ENCODE measurements around the gene OR51G1. TPM values are rescaled to one million over a fixed set of nuclear protein-coding genes. Genes with fewer than 3 reads are reported as not detected.

OR51G1 gene
- total and polyA plus RNA-seq, 4 donors = not detected

DNA sequence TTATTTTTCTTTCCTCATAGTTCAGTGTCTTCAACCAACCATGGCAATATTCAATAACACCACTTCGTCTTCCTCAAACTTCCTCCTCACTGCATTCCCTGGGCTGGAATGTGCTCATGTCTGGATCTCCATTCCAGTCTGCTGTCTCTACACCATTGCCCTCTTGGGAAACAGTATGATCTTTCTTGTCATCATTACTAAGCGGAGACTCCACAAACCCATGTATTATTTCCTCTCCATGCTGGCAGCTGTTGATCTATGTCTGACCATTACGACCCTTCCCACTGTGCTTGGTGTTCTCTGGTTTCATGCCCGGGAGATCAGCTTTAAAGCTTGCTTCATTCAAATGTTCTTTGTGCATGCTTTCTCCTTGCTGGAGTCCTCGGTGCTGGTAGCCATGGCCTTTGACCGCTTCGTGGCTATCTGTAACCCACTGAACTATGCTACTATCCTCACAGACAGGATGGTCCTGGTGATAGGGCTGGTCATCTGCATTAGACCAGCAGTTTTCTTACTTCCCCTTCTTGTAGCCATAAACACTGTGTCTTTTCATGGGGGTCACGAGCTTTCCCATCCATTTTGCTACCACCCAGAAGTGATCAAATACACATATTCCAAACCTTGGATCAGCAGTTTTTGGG lies 42.2 kb downstream of the OR51G1 start, which contains the start of gene OR51T1 (continued):
- TF ChIP-seq, protein P1, sequence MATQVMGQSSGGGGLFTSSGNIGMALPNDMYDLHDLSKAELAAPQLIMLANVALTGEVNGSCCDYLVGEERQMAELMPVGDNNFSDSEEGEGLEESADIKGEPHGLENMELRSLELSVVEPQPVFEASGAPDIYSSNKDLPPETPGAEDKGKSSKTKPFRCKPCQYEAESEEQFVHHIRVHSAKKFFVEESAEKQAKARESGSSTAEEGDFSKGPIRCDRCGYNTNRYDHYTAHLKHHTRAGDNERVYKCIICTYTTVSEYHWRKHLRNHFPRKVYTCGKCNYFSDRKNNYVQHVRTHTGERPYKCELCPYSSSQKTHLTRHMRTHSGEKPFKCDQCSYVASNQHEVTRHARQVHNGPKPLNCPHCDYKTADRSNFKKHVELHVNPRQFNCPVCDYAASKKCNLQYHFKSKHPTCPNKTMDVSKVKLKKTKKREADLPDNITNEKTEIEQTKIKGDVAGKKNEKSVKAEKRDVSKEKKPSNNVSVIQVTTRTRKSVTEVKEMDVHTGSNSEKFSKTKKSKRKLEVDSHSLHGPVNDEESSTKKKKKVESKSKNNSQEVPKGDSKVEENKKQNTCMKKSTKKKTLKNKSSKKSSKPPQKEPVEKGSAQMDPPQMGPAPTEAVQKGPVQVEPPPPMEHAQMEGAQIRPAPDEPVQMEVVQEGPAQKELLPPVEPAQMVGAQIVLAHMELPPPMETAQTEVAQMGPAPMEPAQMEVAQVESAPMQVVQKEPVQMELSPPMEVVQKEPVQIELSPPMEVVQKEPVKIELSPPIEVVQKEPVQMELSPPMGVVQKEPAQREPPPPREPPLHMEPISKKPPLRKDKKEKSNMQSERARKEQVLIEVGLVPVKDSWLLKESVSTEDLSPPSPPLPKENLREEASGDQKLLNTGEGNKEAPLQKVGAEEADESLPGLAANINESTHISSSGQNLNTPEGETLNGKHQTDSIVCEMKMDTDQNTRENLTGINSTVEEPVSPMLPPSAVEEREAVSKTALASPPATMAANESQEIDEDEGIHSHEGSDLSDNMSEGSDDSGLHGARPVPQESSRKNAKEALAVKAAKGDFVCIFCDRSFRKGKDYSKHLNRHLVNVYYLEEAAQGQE (IDR thresholded peaks at IDR 0.05) = no peak
- TF ChIP-seq NR2F2 (IDR thresholded peaks at IDR 0.05) (no peak), EGR1 (IDR thresholded peaks at IDR 0.05; ENCODE audit: low read depth in 2 of 2) (no peak)

DNA sequence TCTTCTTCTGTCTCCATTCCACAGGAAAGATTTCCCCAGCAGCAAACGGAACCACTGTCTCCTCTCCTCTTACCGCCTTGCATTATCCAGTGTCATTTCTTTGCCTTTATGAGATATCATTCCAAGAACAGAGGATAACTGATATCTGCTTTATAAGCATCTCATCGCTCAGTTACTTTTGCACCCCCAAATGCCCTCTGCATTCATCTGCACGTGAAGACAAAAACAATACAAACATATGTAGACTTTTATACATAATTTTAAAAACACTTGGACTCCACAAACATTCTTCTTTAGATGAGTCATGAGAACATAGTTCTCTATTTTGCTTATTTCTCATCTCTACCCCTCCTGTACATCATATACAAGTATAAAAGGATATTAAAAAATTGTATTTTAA lies 43.0 kb downstream of the OR51G1 start:
- no peak for TF ChIP-seq FOXA2 (IDR thresholded peaks at IDR 0.05)
- TF ChIP-seq, protein P2, sequence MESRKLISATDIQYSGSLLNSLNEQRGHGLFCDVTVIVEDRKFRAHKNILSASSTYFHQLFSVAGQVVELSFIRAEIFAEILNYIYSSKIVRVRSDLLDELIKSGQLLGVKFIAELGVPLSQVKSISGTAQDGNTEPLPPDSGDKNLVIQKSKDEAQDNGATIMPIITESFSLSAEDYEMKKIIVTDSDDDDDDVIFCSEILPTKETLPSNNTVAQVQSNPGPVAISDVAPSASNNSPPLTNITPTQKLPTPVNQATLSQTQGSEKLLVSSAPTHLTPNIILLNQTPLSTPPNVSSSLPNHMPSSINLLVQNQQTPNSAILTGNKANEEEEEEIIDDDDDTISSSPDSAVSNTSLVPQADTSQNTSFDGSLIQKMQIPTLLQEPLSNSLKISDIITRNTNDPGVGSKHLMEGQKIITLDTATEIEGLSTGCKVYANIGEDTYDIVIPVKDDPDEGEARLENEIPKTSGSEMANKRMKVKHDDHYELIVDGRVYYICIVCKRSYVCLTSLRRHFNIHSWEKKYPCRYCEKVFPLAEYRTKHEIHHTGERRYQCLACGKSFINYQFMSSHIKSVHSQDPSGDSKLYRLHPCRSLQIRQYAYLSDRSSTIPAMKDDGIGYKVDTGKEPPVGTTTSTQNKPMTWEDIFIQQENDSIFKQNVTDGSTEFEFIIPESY (IDR thresholded peaks at IDR 0.05) = no peak
- no peak for TF ChIP-seq RXRA (IDR thresholded peaks at IDR 0.05)
- TF ChIP-seq RAD21 (IDR thresholded peaks at IDR 0.05) = no peak
- no peak for TF ChIP-seq SP1 (IDR thresholded peaks at IDR 0.05)
- TF ChIP-seq FOXA1 (IDR thresholded peaks at IDR 0.05) = no peak
- TF ChIP-seq JUND (IDR thresholded peaks at IDR 0.05) = no peak
- TF ChIP-seq, protein P3, sequence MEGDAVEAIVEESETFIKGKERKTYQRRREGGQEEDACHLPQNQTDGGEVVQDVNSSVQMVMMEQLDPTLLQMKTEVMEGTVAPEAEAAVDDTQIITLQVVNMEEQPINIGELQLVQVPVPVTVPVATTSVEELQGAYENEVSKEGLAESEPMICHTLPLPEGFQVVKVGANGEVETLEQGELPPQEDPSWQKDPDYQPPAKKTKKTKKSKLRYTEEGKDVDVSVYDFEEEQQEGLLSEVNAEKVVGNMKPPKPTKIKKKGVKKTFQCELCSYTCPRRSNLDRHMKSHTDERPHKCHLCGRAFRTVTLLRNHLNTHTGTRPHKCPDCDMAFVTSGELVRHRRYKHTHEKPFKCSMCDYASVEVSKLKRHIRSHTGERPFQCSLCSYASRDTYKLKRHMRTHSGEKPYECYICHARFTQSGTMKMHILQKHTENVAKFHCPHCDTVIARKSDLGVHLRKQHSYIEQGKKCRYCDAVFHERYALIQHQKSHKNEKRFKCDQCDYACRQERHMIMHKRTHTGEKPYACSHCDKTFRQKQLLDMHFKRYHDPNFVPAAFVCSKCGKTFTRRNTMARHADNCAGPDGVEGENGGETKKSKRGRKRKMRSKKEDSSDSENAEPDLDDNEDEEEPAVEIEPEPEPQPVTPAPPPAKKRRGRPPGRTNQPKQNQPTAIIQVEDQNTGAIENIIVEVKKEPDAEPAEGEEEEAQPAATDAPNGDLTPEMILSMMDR (IDR thresholded peaks at IDR 0.05; ENCODE audit: low read depth, low read length, missing input control) = no peak
- TF ChIP-seq HNF4G (IDR thresholded peaks at IDR 0.05) = no peak
- no peak for TF ChIP-seq GABPA (IDR thresholded peaks at IDR 0.05 in 1 of 2, conservative IDR thresholded peaks at IDR 0.05 in 1 of 2)
- TF ChIP-seq, protein P4, sequence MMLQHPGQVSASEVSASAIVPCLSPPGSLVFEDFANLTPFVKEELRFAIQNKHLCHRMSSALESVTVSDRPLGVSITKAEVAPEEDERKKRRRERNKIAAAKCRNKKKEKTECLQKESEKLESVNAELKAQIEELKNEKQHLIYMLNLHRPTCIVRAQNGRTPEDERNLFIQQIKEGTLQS (IDR thresholded peaks at IDR 0.05) = no peak
- TF ChIP-seq NR2F2 (IDR thresholded peaks at IDR 0.05) = no peak
- peaks cover 0 to 2% (median under 1%) of the 10 kb centered on the region in 4 donors for H3K27me3 ChIP-seq (ENCODE audit: control insufficient read depth in 4 of 4, insufficient read depth in 4 of 4, low read length in 3 of 4)
- H3K9me3 ChIP-seq (ENCODE audit: control insufficient read depth in 4 of 4, low read length in 3 of 4) = no peaks in the 10 kb centered on the region
- WGBS = 79% methylated on average over 4 of the region's 4 CpGs
- no peaks in the 10 kb centered on the region for H3K36me3 ChIP-seq (ENCODE audit: control insufficient read depth in 4 of 4, insufficient read depth in 3 of 4, low read depth in 1 of 4, low read length in 3 of 4)
- no peak overlapping the region for H3K4me3 ChIP-seq (ENCODE audit: low read depth in 1 of 3, low read length in 3 of 3)
- H3K27ac ChIP-seq (ENCODE audit: low read depth in 1 of 2, low read length in 2 of 2) = no peak overlapping the region
- no peaks in the 10 kb centered on the region for H3K4me1 ChIP-seq (ENCODE audit: control insufficient read depth in 4 of 4, insufficient read depth in 4 of 4, low read length in 3 of 4)
- no peak for DNase-seq (ENCODE audit: low spot score)
- no peak overlapping the region for H3K9ac ChIP-seq (ENCODE audit: low read depth in 1 of 2, low read length in 2 of 2)

Other genes with a start within 250 kb of the OR51G1 start
- gene OR51E2, start 226.5 kb downstream of the OR51G1 start, total RNA-seq = not detected
- not detected for gene OR51E2, start 226.5 kb downstream of the OR51G1 start, polyA plus RNA-seq
- gene MMP26, start 219.6 kb downstream of the OR51G1 start, total RNA-seq = not detected
- not detected for gene MMP26, start 219.6 kb downstream of the OR51G1 start, polyA plus RNA-seq
- gene OR51F1, start 154.4 kb downstream of the OR51G1 start, total RNA-seq = not detected
- not detected for gene OR51F1, start 154.4 kb downstream of the OR51G1 start, polyA plus RNA-seq
- not detected for gene OR52R1, start 120.0 kb downstream of the OR51G1 start, total RNA-seq
- not detected for gene OR52R1, start 120.0 kb downstream of the OR51G1 start, polyA plus RNA-seq
- gene OR51F2, start 103.0 kb downstream of the OR51G1 start, total RNA-seq = not detected
- not detected for gene OR51F2, start 103.0 kb downstream of the OR51G1 start, polyA plus RNA-seq
- gene OR51S1, start 75.1 kb downstream of the OR51G1 start, total RNA-seq = not detected
- not detected for gene OR51S1, start 75.1 kb downstream of the OR51G1 start, polyA plus RNA-seq
- gene OR51T1, start 42.4 kb downstream of the OR51G1 start, total RNA-seq = not detected
- gene OR51T1, start 42.4 kb downstream of the OR51G1 start, polyA plus RNA-seq = not detected
- gene OR51A7, start 20.6 kb downstream of the OR51G1 start, total RNA-seq = not detected
- not detected for gene OR51A7, start 20.6 kb downstream of the OR51G1 start, polyA plus RNA-seq
- gene OR51G2, start 5.0 kb downstream of the OR51G1 start, total RNA-seq = not detected
- gene OR51G2, start 5.0 kb downstream of the OR51G1 start, polyA plus RNA-seq = not detected
- not detected for gene OR51A4, start 23.3 kb upstream of the OR51G1 start, total RNA-seq
- not detected for gene OR51A4, start 23.3 kb upstream of the OR51G1 start, polyA plus RNA-seq
- not detected for gene OR51A2, start 31.4 kb upstream of the OR51G1 start, total RNA-seq
- gene OR51A2, start 31.4 kb upstream of the OR51G1 start, polyA plus RNA-seq = not detected
- not detected for gene OR51L1, start 70.5 kb upstream of the OR51G1 start, total RNA-seq
- gene OR51L1, start 70.5 kb upstream of the OR51G1 start, polyA plus RNA-seq = not detected
- gene OR52J3, start 122.2 kb upstream of the OR51G1 start, total RNA-seq = not detected
- not detected for gene OR52J3, start 122.2 kb upstream of the OR51G1 start, polyA plus RNA-seq
- gene OR52E2, start 135.3 kb upstream of the OR51G1 start, total RNA-seq = not detected
- not detected for gene OR52E2, start 135.3 kb upstream of the OR51G1 start, polyA plus RNA-seq
- gene OR52E1, start 145.2 kb upstream of the OR51G1 start, total RNA-seq = not detected
- not detected for gene OR52E1, start 145.2 kb upstream of the OR51G1 start, polyA plus RNA-seq
- not detected for gene OR52A5, start 214.0 kb upstream of the OR51G1 start, total RNA-seq
- gene OR52A5, start 214.0 kb upstream of the OR51G1 start, polyA plus RNA-seq = not detected
- gene OR52A1, start 230.4 kb upstream of the OR51G1 start, total RNA-seq = not detected
- not detected for gene OR52A1, start 230.4 kb upstream of the OR51G1 start, polyA plus RNA-seq